ENCODE data around the gene CTSC. TPM values are rescaled to one million over a fixed set of nuclear protein-coding genes. Genes with fewer than 3 reads are reported as not detected.

CTSC gene
- total RNA-seq, 1 donor from 2014 or later = 195 TPM

GRCh38 chr11:88358040-88358431, 20.5 kb upstream of the CTSC start:
- H3K9ac ChIP-seq (ENCODE audit: low read length) = no peak overlapping the region
- no peaks in the 10 kb centered on the region for H4K20me1 ChIP-seq (ENCODE audit: insufficient read depth, low read length)
- H3K4me2 ChIP-seq (ENCODE audit: low read length) = no peak overlapping the region
- H3K9me3 ChIP-seq (ENCODE audit: insufficient read depth, low read depth, low read length) = no peaks in the 10 kb centered on the region
- H3K4me3 ChIP-seq (ENCODE audit: insufficient read depth, low read depth, low read length) = no peak overlapping the region
- Mint-ChIP-seq H3K27ac (ENCODE audit: unreplicated experiment) (no peak overlapping the region), H3K4me1 (ENCODE audit: low read depth, unreplicated experiment) (peaks cover 11% of the 10 kb centered on the region), H3K27me3 (ENCODE audit: low read depth, unreplicated experiment) (no peaks in the 10 kb centered on the region), H3K9me3 (ENCODE audit: unreplicated experiment) (no peaks in the 10 kb centered on the region), H3K4me3 (ENCODE audit: unreplicated experiment) (no peak overlapping the region), H3K36me3 (ENCODE audit: low read depth, unreplicated experiment) (no peaks in the 10 kb centered on the region)
- H3K79me2 ChIP-seq (ENCODE audit: insufficient read depth, low read length) = no peaks in the 10 kb centered on the region
- H3K27me3 ChIP-seq (ENCODE audit: insufficient read depth, low read length) = no peaks in the 10 kb centered on the region
- no peak for FAIRE-seq
- H3K36me3 ChIP-seq (ENCODE audit: insufficient read depth, low read length) = no peaks in the 10 kb centered on the region
- H2AFZ ChIP-seq (ENCODE audit: low read depth, low read length) = no peak overlapping the region
- DNase-seq (ENCODE audit: low read depth) = no peak
- no peaks in the 10 kb centered on the region for H3K4me1 ChIP-seq (ENCODE audit: insufficient read depth, low read length)
- TF ChIP-seq, protein P1, sequence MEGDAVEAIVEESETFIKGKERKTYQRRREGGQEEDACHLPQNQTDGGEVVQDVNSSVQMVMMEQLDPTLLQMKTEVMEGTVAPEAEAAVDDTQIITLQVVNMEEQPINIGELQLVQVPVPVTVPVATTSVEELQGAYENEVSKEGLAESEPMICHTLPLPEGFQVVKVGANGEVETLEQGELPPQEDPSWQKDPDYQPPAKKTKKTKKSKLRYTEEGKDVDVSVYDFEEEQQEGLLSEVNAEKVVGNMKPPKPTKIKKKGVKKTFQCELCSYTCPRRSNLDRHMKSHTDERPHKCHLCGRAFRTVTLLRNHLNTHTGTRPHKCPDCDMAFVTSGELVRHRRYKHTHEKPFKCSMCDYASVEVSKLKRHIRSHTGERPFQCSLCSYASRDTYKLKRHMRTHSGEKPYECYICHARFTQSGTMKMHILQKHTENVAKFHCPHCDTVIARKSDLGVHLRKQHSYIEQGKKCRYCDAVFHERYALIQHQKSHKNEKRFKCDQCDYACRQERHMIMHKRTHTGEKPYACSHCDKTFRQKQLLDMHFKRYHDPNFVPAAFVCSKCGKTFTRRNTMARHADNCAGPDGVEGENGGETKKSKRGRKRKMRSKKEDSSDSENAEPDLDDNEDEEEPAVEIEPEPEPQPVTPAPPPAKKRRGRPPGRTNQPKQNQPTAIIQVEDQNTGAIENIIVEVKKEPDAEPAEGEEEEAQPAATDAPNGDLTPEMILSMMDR (IDR thresholded peaks at IDR 0.05; ENCODE audit: insufficient read depth, low read depth, low read length) = no peak
- TF ChIP-seq EZH2 (IDR thresholded peaks at IDR 0.05; ENCODE audit: insufficient read depth, low read length) = no peak
- no peak overlapping the region for H3K27ac ChIP-seq (ENCODE audit: low read depth, low read length)

- DNase-seq (ENCODE audit: low read depth) = peak; percentile 52
- no peaks in the 10 kb centered on the region for H3K9me3 Mint-ChIP-seq (ENCODE audit: unreplicated experiment)
- H3K27ac ChIP-seq (ENCODE audit: low read depth, low read length) = no peak overlapping the region
- H3K4me3 Mint-ChIP-seq (ENCODE audit: unreplicated experiment) = no peak overlapping the region
- H3K27me3 ChIP-seq (ENCODE audit: insufficient read depth, low read length) = no peaks in the 10 kb centered on the region
- peak; percentile 9 for FAIRE-seq
- H4K20me1 ChIP-seq (ENCODE audit: insufficient read depth, low read length) = no peaks in the 10 kb centered on the region
- no peak overlapping the region for H2AFZ ChIP-seq (ENCODE audit: low read depth, low read length)
- H3K4me1 Mint-ChIP-seq (ENCODE audit: low read depth, unreplicated experiment) = peaks cover 10% of the 10 kb centered on the region
- TF ChIP-seq, protein P1 (IDR thresholded peaks at IDR 0.05; ENCODE audit: insufficient read depth, low read depth, low read length) = no peak
- TF ChIP-seq EZH2 (IDR thresholded peaks at IDR 0.05; ENCODE audit: insufficient read depth, low read length) = no peak
- peak overlapping the region; percentile 2 for H3K4me2 ChIP-seq (ENCODE audit: low read length)
- peak overlapping the region; percentile 21 for H3K27ac Mint-ChIP-seq (ENCODE audit: unreplicated experiment)
- no peaks in the 10 kb centered on the region for H3K9me3 ChIP-seq (ENCODE audit: insufficient read depth, low read depth, low read length)
- H3K27me3 Mint-ChIP-seq (ENCODE audit: low read depth, unreplicated experiment) = no peaks in the 10 kb centered on the region
- no peaks in the 10 kb centered on the region for H3K4me1 ChIP-seq (ENCODE audit: insufficient read depth, low read length)
- H3K9ac ChIP-seq (ENCODE audit: low read length) = no peak overlapping the region
- no peak overlapping the region for H3K4me3 ChIP-seq (ENCODE audit: insufficient read depth, low read depth, low read length)
- no peaks in the 10 kb centered on the region for H3K36me3 ChIP-seq (ENCODE audit: insufficient read depth, low read length)
- H3K36me3 Mint-ChIP-seq (ENCODE audit: low read depth, unreplicated experiment) = no peaks in the 10 kb centered on the region
- H3K79me2 ChIP-seq (ENCODE audit: insufficient read depth, low read length) = no peaks in the 10 kb centered on the region
Measured at GRCh38 chr11:88357323-88358039, 19.9 kb upstream of the CTSC start.

- H3K27me3 Mint-ChIP-seq (ENCODE audit: low read depth, unreplicated experiment) = no peaks in the 10 kb centered on the region
Measured at GRCh38 chr11:88355887-88356286, 18.4 kb upstream of the CTSC start.

More at GRCh38 chr11:88355887-88356286, 18.4 kb upstream of the CTSC start:
- Mint-ChIP-seq H3K36me3 (ENCODE audit: low read depth, unreplicated experiment) (no peaks in the 10 kb centered on the region), H3K27ac (ENCODE audit: unreplicated experiment) (no peak overlapping the region), H3K9me3 (ENCODE audit: unreplicated experiment) (no peaks in the 10 kb centered on the region), H3K4me3 (ENCODE audit: unreplicated experiment) (no peak overlapping the region), H3K4me1 (ENCODE audit: low read depth, unreplicated experiment) (peaks cover 10% of the 10 kb centered on the region)
- FAIRE-seq (no peak), DNase-seq (ENCODE audit: low read depth) (no peak)
- Histone ChIP-seq H3K27ac (ENCODE audit: low read depth, low read length) (no peak overlapping the region), H2AFZ (ENCODE audit: low read depth, low read length) (no peak overlapping the region), H3K27me3 (ENCODE audit: insufficient read depth, low read length) (no peaks in the 10 kb centered on the region), H3K4me2 (ENCODE audit: low read length) (no peak overlapping the region), H3K4me1 (ENCODE audit: insufficient read depth, low read length) (no peaks in the 10 kb centered on the region), H3K9ac (ENCODE audit: low read length) (no peak overlapping the region), H3K4me3 (ENCODE audit: insufficient read depth, low read depth, low read length) (no peak overlapping the region), H3K36me3 (ENCODE audit: insufficient read depth, low read length) (no peaks in the 10 kb centered on the region), H4K20me1 (ENCODE audit: insufficient read depth, low read length) (no peaks in the 10 kb centered on the region), H3K9me3 (ENCODE audit: insufficient read depth, low read depth, low read length) (no peaks in the 10 kb centered on the region), H3K79me2 (ENCODE audit: insufficient read depth, low read length) (no peaks in the 10 kb centered on the region)
- TF ChIP-seq, protein P1 (IDR thresholded peaks at IDR 0.05; ENCODE audit: insufficient read depth, low read depth, low read length) = no peak
- TF ChIP-seq EZH2 (IDR thresholded peaks at IDR 0.05; ENCODE audit: insufficient read depth, low read length) = no peak

All from astrocyte (in vitro differentiated cells and primary cell).